GM23248 (cell line): ENCODE measurements around the gene SYK. TPM values are rescaled to one million over a fixed set of nuclear protein-coding genes. Genes with fewer than 3 reads are reported as not detected.

Experiments
- DNase-seq: peaks from one replicate; pipeline ENCODE4 v3.0.0-alpha.2; 2015
- H2AFZ ChIP-seq: fragments of 200-600 bp; sonication (generic); 2 replicates; pipeline ENCODE4 v1.6.1; 2016; ENCODE audit warnings: antibody characterized with exemption
- H3F3A ChIP-seq: fragments of 200-600 bp; sonication (generic); 2 replicates; pipeline ENCODE4 v1.6.1; 2016; ENCODE audit warnings: mild to moderate bottlenecking, antibody characterized with exemption, mixed run types; ENCODE audit not compliant: insufficient read depth
- H3K27ac ChIP-seq: fragments of 200-600 bp; sonication (generic); 2 replicates; pipeline ENCODE4 v1.5.1; 2016; ENCODE audit warnings: mild to moderate bottlenecking
- H3K27me3 ChIP-seq: fragments of 200-600 bp; sonication (generic); replicated peaks from 2 replicates; pipeline ENCODE4 v1.6.1; 2016; ENCODE audit warnings: mild to moderate bottlenecking; ENCODE audit not compliant: insufficient read depth
- H3K36me3 ChIP-seq: fragments of 200-600 bp; sonication (generic); 2 replicates; pipeline ENCODE4 v1.6.1; 2016; ENCODE audit warnings: low read depth, mild to moderate bottlenecking
- H3K4me1 ChIP-seq: fragments of 200-600 bp; sonication (generic); 2 replicates; pipeline ENCODE4 v1.6.1; 2016; ENCODE audit warnings: mild to moderate bottlenecking; ENCODE audit not compliant: insufficient read depth
- H3K4me2 ChIP-seq: fragments of 200-600 bp; sonication (generic); one replicate; pipeline ENCODE4 v1.6.1; 2016; ENCODE audit warnings: mild to moderate bottlenecking; ENCODE audit not compliant: unreplicated experiment
- H3K4me3 ChIP-seq: fragments of 200-600 bp; sonication (generic); 2 replicates; pipeline ENCODE4 v1.5.1; 2016; ENCODE audit warnings: mild to moderate bottlenecking
- H3K79me2 ChIP-seq: fragments of 200-600 bp; sonication (generic); 2 replicates; pipeline ENCODE4 v1.6.1; 2016; ENCODE audit warnings: mild to moderate bottlenecking; ENCODE audit not compliant: insufficient read depth
- H3K9ac ChIP-seq: fragments of 200-600 bp; sonication (generic); 2 replicates; pipeline ENCODE4 v1.6.1; 2016; ENCODE audit warnings: mild to moderate bottlenecking
- H3K9me2 ChIP-seq: fragments of 200-600 bp; sonication (generic); 2 replicates; pipeline ENCODE4 v1.6.1; 2016; ENCODE audit warnings: mixed run types, mild to moderate bottlenecking, moderate library complexity; ENCODE audit not compliant: insufficient read depth
- H3K9me3 ChIP-seq: fragments of 200-600 bp; sonication (generic); one replicate; pipeline ENCODE4 v1.6.1; 2017; ENCODE audit warnings: low read depth
- H4K20me1 ChIP-seq: fragments of 200-600 bp; sonication (generic); 2 replicates; pipeline ENCODE4 v1.6.0; 2016; ENCODE audit not compliant: insufficient read depth
- EZH2 ChIP-seq: fragments of 200-600 bp; sonication (generic); IDR thresholded peaks from 2 replicates; pipeline ENCODE4 v1.6.1; 2018; ENCODE audit warnings: antibody characterized with exemption, mild to moderate bottlenecking; ENCODE audit not compliant: insufficient read depth, poor library complexity, severe bottlenecking
- EZH2phosphoT487 ChIP-seq: fragments of 200-600 bp; sonication (generic); IDR thresholded peaks from 2 replicates; pipeline ENCODE4 v1.6.1; 2018; ENCODE audit warnings: antibody characterized with exemption, moderate library complexity, mild to moderate bottlenecking, low read depth; ENCODE audit not compliant: insufficient read depth
- WGBS, 2 experiments: methylation state at CpG; one replicate each; pipeline ENCODE4 v1.1.6; 2015 to 2017; ENCODE audit warnings: low lambda C conversion rate in 2 of 2, low coverage in 1 of 2; ENCODE audit errors: missing lambda C conversion rate in 2 of 2; 5-methylcytosine and 5-hydroxymethylcytosine counted together
- in situ Hi-C: fragments of 300-500 bp; cut with MboI; formaldehyde crosslinking; loops from 2 replicates; pipeline ENCODE4 v1.15.0; 2020
- polyA plus RNA-seq: library from polyadenylated mRNA; unstranded; fragments of >200 nt; fragmentation: Nextera tagmentation; extraction: Ambion mirVana; gene quantifications from 2 replicates; pipeline ENCODE4 v1.2.1, GENCODE V29; 2016
- total RNA-seq: library from RNA; depleted of rRNA; stranded (reverse); fragments of >200 nt; shearing (Covaris generic); gene quantifications from 2 replicates; pipeline ENCODE4 v1.2.3, GENCODE V29; 2014

SYK gene
- total and polyA plus RNA-seq, 2 experiments from 2014 or later: not detected

GRCh38 chr9:90869361-90869760 is 67.7 kb downstream of the SYK start:
- in situ Hi-C loops: loop anchor here (10.0 kb wide), 2 partner anchors 725 to 1275 kb away; no protein-coding TSS in a partner anchor
- H3K36me3 ChIP-seq: no peaks in the 10 kb centered on the region
- 0 out of 2 replicates have a peak, but pooled peaks cover 3% of the 10 kb centered on the region for H3F3A ChIP-seq
- H3K79me2 ChIP-seq: no peaks in the 10 kb centered on the region
- peaks cover 10% of the 10 kb centered on the region; the same call in 1 of the 2 replicates for H3K4me1 ChIP-seq
- H3K27ac ChIP-seq: no peak overlapping the region
- H3K9ac ChIP-seq: no peak overlapping the region
- H3K4me3 ChIP-seq: no peak overlapping the region
- no peak for DNase-seq
- no peak overlapping the region for H2AFZ ChIP-seq
- H4K20me1 ChIP-seq: no peaks in the 10 kb centered on the region
- no peaks in the 10 kb centered on the region for H3K9me3 ChIP-seq
- H3K4me2 ChIP-seq: no peak overlapping the region
- no peaks in the 10 kb centered on the region for H3K9me2 ChIP-seq
- 0 out of 2 replicates have a peak, but pooled peaks cover 6% of the 10 kb centered on the region for H3K27me3 ChIP-seq
- no peak for TF ChIP-seq EZH2

- Histone ChIP-seq H3K9ac (no peak overlapping the region), H3K9me2 (no peaks in the 10 kb centered on the region), H3K27ac (no peak overlapping the region), H4K20me1 (no peaks in the 10 kb centered on the region), H3K4me1 (peaks cover 10% of the 10 kb centered on the region; the same call in 1 of the 2 replicates), H3K9me3 (no peaks in the 10 kb centered on the region), H3K36me3 (no peaks in the 10 kb centered on the region), H3K79me2 (no peaks in the 10 kb centered on the region), H3K4me3 (no peak overlapping the region), H3K27me3 (0 out of 2 replicates have a peak, but pooled peaks cover 6% of the 10 kb centered on the region), H2AFZ (no peak overlapping the region), H3F3A (0 out of 2 replicates have a peak, but pooled peaks cover 3% of the 10 kb centered on the region), H3K4me2 (no peak overlapping the region)
- DNase-seq: peak; percentile 61
- no peak for TF ChIP-seq EZH2phosphoT487
- TF ChIP-seq EZH2: no peak
- in situ Hi-C loops: no loop called here
- 4 to 7% methylated on average over 4 of the region's 4 CpGs for WGBS, 2 experiments
Measured at GRCh38 chr9:90870621-90871326, 69.2 kb downstream of the SYK start.

GRCh38 chr9:90871327-90871935 is 69.8 kb downstream of the SYK start:
- Histone ChIP-seq H3K79me2 (no peaks in the 10 kb centered on the region), H3K4me2 (no peak overlapping the region), H3K27me3 (0 out of 2 replicates have a peak, but pooled peaks cover 6% of the 10 kb centered on the region), H3K36me3 (no peaks in the 10 kb centered on the region), H3F3A (0 out of 2 replicates have a peak, but pooled peaks cover 3% of the 10 kb centered on the region), H3K9ac (no peak overlapping the region), H3K4me1 (peaks cover 10% of the 10 kb centered on the region; the same call in 1 of the 2 replicates), H3K27ac (no peak overlapping the region), H4K20me1 (no peaks in the 10 kb centered on the region), H3K9me2 (no peaks in the 10 kb centered on the region), H2AFZ (no peak overlapping the region), H3K4me3 (no peak overlapping the region), H3K9me3 (no peaks in the 10 kb centered on the region)
- WGBS, 2 experiments: 9 to 10% methylated on average over 3 of the region's 3 CpGs
- peak; percentile 57 for DNase-seq
- in situ Hi-C loops: no loop called here
- no peak for TF ChIP-seq EZH2
- TF ChIP-seq EZH2phosphoT487: no peak

- Histone ChIP-seq H3K4me2 (no peak overlapping the region), H3K27me3 (0 out of 2 replicates have a peak, but pooled peaks cover 3% of the 10 kb centered on the region), H3K9me3 (no peaks in the 10 kb centered on the region), H3K4me3 (no peak overlapping the region), H3F3A (0 out of 2 replicates have a peak, but pooled peaks cover 3% of the 10 kb centered on the region), H3K9ac (no peak overlapping the region), H3K36me3 (no peaks in the 10 kb centered on the region), H3K27ac (no peak overlapping the region), H3K79me2 (no peaks in the 10 kb centered on the region), H3K9me2 (no peaks in the 10 kb centered on the region), H4K20me1 (no peaks in the 10 kb centered on the region), H3K4me1 (peaks cover 10% of the 10 kb centered on the region; the same call in 1 of the 2 replicates), H2AFZ (no peak overlapping the region)
- DNase-seq: peak; percentile 47
- 15 to 16% methylated on average over 8 of the region's 8 CpGs for WGBS, 2 experiments
- no peak for TF ChIP-seq EZH2phosphoT487
- TF ChIP-seq EZH2: no peak
- in situ Hi-C loops: no loop called here
Measured at GRCh38 chr9:90872835-90873294, 71.2 kb downstream of the SYK start.
